Activated naive CD4-positive, alpha-beta T cell treated with Interleukin-2 at 50 U/mL for 16 hours (primary cell): ENCODE results near the gene ZBTB7A.

ENCODE experiments used
- DNase-seq: peaks from one replicate; pipeline ENCODE4 v3.0.0-alpha.2; 2020

ZBTB7A gene

DNA sequence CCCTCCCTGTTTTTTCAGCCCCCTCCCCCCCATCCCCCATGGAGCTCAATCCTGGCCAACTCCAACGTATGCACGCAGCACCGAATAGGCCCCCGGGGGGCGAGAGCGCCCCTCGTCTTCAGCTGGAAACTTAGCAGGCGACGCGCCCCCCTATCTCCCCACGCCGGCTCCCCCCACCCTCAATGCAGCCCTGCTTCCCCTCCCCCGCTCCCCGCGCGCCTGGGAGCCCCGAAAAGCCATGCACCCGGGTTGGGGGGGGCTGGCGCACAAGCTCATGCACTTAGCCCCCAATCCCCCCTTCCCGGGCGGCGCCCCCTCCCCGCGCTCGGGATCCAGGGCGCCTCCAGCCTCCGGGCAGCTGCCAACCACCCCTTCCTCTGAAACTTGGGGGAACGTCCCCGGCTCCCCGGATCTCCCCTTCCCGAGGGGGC lies 508 bp downstream of the ZBTB7A start:
- peak; percentile 45 for DNase-seq

DNA sequence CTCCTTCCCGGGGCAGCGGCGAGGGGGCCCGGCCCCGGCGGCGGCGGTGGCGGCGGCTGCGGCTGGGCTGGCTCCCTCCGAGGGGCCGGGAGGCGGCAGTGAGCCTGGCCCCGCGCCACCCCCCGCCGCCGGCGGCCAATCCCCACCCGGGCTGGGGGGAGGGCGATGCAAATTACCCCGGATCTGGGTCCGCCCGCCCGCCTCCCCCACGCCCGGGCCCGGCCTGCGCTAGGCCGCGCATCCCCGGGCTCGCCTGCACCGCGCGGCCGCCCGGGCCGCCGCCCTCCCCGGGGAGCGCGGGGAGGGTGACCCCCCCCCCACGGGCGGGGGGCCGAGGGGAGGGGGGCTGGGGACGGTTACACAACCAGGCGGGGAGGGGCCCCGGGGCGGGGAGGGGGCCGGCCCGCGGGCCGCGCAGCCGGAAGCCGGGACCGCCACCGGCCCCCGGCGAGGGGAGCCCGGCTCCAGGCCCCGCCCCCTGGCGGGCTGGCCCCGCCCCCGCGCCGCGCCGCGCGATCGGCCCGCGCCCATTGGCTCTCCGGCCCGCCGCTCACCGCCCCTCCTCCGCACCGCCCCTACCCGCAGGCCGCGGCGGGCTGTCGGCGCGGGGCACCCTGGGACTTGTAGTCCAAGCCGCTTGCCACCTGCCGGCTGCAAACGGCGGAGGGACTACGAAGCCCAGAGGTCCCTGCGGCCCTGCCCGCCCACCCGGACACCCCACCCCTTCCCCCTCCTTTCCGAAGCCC lies 1.1 kb downstream of the ZBTB7A start:
- peak; percentile 96 for DNase-seq

DNA sequence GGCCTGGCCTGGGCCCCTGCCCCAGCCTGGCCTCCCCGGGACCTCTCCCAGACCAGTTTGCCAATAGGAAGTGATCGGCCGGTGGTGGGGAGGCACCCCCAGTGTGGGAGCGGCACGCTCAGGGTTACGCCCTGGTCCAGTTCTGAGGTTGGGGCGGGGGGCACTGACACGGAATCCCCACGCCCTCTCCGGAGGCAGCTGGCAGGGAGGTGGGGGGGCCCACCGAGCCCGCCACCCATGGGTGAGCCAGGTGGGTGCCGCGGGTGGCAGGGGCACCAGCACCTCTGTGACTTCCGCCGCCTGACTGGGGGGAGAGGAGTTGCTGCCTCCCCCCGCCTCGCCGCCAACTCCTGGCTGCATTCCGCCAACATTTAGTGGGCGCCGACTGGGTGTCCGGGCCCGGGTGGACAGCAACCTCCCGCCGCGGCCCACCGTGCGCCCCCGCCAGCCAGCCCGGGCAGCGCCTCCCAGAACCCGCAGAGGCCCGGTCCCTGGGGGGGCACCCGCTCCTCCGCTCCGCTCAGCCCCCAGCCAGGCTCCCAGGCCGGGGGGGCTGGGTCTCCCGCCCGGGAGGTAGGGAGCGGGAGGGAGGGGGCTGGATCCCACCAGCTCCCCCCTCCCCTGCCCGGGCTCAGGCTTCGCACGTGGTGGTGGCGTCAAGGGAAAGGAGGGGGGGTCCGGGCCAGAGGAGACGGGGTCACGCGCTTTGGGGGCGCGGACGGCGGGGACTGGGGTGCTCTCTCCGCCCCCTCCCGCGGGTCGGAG lies 2.0 kb downstream of the ZBTB7A start:
- peak; percentile 51 for DNase-seq

DNA sequence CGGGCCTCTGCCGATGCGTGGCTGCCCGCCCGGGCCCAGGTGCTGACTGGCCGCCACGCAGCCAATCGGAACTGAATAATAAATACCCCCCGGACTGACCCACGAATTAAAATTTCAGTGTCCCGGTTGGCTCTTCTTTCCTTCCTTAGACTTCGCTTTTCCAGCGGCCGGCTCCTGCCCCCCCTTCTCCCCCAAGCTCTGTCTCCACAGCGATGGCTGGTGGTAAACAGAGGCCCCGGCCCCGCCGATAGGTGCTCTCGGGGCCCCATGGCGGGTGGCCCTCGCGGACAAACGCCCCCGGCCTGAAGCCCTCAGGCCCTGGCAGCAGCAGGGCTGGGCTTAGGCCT lies 2.6 kb downstream of the ZBTB7A start:
- no peak for DNase-seq

DNA sequence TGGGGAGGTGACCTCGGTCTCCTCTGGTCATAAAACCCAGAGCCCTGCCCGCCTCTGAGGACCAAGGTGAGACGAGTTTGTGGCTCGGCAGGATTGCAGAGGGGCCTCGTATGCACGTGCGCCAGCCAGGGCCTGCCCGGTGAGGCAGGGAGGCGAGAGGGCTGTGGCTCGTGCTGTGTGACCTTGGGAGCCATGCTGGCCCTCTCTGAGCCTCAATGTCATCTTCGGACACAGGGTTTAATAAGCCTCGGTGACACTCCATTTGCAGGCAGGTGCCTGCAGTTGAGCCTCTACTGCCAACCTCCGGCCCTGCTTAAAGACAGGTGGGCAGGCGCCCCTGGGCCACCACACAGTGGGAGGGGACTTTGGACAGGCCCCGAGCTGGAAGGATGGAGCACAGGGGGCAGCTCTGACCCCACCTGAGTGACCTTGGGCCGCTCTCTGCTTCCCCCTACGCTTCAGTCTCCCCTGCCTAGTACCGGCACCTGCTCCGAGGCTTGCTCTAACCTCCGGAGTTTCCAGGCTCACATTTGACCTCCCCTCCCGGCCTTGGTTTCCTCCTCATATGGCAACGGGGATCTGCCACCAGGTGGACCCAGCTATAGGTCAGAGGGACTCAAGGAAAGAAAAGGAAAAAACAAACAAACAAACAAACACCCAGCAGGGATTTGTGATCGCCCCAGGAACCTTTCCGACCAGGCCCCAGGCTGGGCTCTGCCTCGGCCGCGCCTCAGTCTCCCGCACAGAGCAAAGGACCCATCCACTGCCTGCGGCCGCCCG lies 3.1 kb downstream of the ZBTB7A start:
- no peak for DNase-seq

DNA sequence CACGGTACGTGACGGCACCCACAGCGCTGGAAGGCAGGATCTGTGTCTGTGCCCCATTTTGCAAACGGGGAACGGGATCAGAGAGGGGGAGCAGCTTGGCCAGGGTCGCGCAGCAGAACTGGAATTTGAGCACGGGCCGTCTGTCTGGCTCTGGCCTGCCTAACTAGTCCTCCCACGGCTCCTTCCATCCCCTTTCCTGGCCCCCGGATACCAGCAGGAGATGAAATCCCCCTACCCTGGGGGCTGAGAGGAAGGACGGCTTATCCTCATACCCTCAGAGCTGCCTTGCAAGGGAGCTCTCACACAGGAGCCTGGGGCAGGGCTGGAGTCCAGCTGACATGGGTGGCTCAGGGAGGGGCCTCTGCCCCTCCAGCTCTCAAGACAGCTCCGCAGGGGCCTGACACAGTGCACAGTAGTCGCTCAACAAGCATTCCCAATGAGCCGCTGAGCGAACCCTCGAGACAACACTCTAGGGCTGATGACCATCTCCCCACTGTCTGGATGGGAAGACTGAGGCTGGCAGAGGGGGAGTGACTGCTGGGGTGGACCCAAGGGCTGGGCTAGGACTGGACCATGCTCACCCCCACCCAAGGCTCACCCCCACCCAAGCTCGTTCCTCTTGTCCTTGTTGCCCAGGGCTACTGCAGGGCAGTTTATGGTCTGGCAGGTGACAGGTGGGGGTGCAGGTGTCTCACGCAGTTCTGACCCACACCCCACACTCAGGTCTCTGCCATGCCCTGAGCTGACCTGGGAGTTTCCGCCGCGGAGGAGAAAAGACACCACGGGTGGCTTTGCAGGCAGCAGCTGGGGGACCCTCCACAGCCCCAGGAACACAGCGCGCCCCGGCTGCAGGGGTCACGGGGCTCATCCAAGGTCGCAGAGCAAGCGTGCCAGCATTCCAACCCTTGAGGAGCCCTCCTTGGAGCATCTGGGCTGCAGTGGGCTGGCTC lies 4.0 kb downstream of the ZBTB7A start:
- no peak for DNase-seq

DNA sequence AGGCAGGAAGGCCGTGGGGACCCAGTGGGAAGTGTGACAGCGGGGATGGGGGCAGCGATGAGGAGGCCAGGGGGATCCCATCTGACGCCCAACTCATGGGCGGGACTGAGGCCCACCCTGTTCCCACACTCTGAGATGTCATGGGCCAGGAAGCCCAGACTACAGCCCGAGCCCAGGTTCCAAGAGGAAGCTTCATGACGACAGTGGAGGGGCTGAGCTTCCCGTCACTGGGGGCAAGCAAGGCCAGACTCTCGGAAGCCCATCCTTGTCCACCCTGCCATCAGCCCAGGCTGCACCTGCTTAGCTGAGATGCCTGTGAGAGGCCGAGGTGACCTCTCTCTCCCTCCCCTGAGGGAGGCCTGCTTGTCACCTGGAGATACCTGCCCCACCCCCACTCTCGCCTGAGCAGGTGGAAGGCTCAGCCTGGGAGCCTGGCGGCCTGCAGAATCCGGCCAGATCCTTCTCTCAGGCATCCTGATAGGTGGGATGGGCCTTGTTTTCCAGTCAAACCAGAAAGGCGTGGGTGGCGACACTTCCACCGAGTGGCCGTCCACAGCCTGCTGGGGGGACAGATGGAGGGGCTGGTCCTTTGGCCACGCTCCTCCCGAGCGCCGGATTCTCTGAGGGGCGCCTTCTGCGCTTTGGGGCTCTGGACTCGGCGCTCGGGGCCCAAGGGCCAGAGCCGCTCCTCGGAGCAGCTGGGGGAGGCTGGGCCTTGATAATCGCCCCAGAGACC lies 4.8 kb downstream of the ZBTB7A start:
- no peak for DNase-seq

DNA sequence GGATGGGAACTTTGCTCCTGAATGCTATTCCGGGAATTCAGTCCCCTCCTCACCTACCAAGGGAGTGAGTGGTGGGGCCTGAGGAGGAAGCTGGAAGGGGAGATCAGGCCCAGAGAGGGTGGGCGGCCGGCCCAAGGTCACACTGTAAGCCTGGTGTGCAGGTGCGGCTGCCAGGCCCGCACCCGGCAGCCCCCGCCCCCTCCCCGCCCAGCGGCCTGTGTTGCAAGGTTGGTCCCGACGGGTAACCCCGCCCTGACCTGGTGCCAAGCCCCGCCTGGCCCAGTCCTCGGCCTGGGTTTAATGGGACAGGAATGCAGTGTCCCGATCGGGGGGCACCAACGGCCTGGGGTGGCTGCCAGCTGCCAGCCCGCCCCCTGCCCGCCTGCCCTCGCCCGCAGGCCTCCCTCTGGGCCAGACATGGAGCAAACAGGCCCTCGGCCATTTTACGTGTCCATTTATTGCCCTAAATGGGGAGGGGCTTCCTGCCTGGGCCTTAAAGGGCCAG lies 5.5 kb downstream of the ZBTB7A start:
- peak; percentile 46 for DNase-seq

DNA sequence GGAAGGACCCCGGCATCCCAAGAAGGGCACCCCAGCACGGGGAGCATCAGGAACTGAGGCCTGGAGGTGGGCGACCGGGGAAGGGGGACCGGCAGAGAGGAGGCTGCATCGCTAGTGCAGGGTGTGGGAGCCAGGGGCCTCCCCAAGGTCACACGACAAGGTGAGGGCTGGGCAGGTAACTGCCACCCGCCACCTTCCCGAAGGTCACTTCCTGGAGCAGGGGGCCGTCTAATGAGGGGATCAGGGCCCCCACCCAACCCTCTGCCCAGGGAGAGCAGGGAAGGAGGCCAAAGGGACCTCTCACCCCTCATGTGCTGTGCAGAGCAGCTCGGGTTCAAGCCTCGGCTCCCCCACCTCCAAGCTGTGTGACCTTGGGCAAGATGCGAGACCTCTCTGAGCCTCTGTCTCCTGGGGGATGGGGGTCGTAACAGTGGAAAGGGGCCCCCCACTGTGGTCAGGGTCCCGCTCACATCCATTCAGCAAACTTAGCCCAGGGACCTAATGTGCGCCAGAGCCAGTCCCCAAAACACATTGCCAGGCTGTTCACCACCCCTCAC lies 6.0 kb downstream of the ZBTB7A start:
- no peak for DNase-seq

DNA sequence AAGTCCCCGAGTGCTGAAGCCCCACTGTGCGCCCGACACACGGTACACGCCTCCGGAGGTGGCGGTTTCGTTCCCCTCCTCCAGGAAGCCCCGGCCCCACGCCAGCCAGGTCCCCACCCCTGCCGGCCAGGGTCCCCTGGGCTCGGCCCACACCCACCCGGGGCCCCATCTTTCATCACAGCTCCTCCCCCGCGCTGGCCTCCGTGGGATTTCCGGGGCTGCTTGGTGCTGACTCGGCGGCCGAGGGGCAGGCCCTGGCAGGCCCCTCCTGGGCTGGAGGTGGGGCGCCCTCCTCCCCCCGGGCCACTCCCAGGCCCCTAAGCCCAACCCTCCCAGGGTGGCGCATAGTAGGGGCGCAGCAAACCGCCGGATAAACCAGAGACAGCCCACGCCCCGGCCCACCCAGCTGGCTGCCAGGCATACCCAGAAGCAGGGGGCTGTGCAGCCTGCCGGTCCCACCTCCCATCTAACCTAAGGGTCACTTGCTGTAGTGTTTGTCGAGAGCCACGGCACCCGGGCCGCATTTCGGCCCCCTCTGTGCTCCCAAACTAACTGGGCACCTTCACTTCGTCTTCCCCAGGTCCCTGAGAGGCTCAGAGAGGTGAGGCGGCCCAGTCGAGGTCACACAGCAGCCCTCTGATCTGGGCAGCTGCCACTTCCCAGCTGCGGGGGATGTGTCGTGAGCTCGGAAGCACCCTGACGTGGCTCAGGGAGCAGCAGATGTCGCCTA lies 6.6 kb downstream of the ZBTB7A start:
- DNase-seq: peak; percentile 74

DNA sequence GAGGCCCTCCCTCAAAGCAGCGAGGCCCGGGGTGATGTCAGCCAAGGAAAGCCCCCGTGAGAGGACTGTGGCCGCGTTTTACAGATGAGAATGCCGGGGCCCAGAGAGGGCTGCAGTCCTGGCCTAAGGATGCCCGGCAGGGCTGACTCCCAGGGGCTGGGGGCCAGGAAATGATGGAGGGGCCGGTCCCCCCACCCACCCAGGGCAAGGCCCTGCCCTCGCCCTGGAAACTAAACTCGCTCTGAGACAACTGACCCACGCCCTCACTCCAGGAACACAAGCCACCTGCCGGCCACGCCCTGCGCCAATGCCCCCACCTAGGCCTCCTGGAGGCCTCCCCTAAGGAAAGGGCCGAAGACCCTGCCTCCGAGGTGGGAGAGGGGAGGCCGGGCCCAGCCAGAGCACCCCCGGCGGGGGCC lies 7.2 kb downstream of the ZBTB7A start:
- no peak for DNase-seq

DNA sequence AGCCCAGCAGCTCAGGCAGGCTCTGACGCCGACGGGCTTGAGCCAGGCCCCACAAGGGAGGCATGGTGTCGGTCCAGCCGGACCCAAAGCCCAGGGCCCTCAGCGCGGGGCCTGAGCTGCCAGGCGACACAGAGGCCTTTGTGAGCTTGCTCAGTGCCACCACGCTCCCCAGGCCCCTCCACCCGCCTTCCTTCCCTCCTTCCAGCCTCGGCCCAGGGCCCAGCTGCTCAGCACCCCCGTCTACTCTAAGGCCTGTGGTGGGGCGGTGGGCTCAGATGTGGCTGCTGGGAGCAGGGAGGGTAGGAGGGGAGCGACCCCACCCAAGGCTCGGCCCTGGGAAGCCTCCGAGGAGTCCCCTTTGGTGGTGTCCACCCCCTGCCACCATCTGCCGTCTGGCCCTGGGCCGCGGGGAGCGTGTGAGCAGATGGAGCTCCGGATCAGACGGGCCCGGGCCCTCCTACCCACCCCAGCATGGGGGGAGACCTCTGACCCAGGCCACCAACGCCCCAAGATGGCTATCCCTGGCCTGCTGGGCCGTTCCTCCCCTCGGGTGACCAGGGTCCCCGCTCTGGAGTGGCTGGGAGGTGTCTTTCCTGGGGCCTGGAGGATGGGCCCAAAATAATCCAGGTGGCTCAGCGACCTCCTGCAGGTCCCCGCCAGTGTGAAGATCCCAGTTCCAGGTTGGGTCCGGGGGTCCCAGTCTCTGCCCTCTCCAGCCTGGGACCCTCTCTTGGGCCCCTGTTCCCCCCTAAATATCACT lies 7.8 kb downstream of the ZBTB7A start:
- no peak for DNase-seq

DNA sequence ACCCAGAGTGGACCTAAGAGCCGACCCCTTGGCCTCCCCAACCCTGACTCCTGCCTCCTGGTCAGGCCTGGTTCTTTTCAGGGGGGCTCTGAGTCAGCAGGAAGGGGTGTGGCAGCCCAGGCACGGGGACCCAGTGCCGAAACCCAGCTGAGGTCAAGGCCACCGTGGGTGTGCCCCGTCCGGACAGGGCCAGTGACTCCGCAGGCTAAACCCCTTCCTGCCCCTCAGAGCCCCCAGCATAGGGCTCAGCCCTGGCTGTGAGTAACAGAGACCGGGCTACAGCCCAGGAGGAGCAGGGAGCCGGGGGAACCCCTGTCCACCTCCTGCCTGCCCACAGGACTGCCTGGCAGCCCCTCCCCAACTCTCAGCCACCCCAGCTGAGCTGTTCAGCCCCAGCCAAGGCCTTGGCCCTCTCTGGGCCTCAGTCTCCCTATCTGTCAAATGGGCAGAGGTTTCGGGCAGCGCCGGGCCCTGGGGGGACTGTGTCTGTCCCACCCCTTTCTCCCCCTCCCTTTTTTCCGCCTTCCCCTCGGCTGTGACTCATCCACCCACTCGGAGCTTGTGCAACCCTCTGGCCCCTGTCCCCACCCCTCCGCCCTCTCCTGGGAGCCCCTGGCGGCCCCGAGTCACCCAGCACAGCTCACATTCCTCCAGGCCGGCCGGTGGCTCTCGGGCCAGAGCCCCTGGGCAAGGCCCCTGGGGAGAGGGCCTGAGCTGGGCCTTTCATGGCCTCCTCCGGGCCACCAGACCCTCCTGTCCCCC lies 8.6 kb downstream of the ZBTB7A start:
- peak; percentile 73 for DNase-seq

DNA sequence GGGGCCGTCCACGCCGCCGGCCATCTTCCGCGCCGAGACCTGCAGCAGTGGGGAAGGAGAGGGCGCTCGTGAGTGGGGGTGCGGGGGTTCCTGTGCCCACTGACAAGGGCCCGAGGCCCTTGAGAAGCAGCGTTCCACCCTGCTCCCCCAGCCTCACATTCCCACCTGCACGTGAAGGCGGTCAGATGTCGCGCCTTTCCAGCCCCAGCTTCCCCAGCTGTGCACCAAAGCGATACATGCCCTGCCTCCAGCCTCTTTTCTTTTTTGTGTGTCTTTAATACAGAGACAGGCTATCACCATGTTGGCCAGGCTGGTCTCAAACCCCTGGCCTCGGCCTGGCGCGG lies 11.5 kb downstream of the ZBTB7A start:
- no peak for DNase-seq

DNA sequence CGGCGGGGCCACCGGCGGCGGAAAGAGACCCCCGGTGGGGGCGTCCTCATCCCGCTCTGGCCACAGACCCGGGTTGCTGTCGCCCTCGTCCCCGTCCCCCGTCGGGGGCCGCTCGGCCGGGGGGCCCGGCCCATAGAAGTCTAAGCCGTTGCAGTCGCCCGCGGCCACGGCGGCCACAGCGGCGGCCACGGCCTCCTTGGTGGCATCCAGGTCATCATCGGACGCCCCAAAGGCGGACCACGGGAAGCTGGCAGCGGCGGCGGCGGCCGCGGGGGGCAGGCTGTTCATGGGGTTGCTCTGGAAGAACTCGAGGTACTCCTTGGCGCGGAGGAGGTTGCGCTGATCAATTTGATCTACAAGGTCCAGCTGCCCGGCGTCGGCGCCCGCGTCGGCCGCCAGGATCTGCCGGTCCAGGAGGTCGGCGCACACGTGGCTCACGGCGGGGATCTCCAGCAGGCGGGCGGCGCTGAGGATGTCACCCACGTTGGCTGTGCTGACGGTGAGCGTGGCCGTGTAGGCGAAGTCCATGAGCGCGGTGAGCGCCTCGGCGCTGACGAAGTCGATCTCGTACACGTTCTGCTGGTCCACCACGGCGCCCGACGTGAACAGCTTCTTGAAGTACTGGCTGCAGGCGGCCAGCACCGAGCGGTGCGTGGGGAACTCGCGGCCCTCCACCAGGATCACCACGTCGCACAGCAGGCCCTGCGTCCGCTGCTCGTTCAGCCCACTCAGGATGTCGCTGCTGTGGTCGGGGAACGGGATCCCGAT lies 12.1 kb downstream of the ZBTB7A start:
- no peak for DNase-seq

DNA sequence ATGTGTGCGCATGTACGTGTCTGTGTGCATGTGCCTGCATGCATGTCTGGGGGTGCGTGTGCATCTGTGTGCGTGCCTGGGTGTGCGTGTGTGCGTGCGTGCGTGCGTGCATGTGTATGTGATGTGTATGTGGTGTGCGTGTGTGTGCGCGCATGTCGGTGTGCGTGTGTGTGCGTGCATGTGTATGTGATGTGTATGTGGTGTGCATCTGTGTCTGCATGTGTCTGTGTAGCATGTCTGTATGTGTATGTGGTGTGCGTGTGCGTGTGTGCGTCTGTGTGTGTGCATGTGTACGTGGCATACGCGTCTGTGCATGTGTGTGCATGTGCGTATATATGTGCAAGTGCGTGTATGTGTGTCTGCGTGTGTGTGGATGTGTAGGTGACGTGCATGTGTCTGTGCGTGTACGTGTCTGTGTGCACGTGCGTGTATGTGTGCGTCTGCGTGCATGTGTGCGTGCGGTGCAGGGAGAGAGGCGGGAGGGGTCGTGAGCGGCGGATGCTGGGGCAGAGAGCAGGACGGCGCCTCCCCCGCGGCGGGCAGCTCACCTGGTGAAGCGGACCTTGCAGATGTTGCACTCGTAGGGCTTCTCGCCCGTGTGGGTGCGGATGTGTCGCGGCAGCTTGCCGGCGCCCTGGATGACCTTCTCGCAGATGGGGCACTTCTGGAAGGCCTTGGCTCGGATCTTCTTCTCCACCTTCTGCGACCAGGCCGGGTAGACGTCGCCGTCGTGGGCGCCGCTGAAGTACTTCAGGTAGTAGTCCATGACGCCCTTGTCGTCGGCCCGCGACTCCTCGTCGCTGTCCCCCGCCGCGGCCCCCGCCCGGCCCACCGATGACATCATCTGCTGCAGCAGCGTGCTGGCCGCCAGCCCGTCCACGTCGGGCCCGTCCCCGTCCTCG lies 13.0 kb downstream of the ZBTB7A start:
- no peak for DNase-seq

DNA sequence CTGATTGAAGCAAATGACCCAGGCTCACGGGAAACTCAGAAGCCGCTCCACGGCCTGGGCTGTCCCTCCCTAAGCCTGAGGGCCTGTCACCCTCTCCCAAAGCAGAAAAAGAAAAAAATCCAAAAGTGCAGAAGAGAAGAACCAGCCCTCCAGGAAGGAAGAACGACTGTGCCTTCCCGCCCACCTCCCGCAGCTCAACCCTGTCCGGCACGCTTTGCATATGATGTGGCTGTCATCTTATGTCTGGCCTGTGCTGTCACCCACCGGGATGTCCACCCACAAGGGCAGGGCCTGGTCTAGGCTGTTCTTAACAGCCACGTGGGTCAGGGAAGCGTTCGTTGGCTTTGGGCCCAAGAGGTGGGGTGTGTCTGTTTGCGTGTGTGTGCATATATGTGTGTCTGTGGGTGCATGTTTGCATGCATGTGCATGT lies 13.7 kb downstream of the ZBTB7A start:
- DNase-seq: no peak
